Activated B cell treated with CpG ODN at 0.5 μM for 24 hours (primary cell): ENCODE measurements around the gene HELZ. TPM values are rescaled to one million over a fixed set of nuclear protein-coding genes. Genes with fewer than 3 reads are reported as not detected.

Source experiments
- ATAC-seq: fragments of 200-7000 bp; cut with Tn5 transposase; one replicate; pipeline ENCODE4 v1.10.0; 2021; ENCODE audit warnings: low read depth, mild to moderate bottlenecking, moderate library complexity
- CTCF ChIA-PET: fragments of 350-600 bp; sonication (Branson Sonifier 250); formaldehyde crosslinking; loops from one replicate; lab custom pipeline; 2021; ENCODE audit warnings: antibody characterized with exemption; lab: Charles Lee
- POLR2A ChIA-PET: fragments of 350-600 bp; sonication (Branson Sonifier 250); formaldehyde crosslinking; loops from one replicate; lab custom pipeline; 2021; ENCODE audit warnings: antibody characterized with exemption; lab: Charles Lee
- DNase-seq: peaks from one replicate; pipeline ENCODE4 v3.0.0; 2022
- H3K27ac Mint-ChIP-seq: one replicate; pipeline ENCODE4 v1.8.0; 2020; ENCODE audit warnings: mixed read lengths
- H3K27me3 Mint-ChIP-seq: one replicate; pipeline ENCODE4 v1.8.0; 2021; ENCODE audit warnings: mixed read lengths
- H3K36me3 Mint-ChIP-seq: one replicate; pipeline ENCODE4 v1.8.0; 2021; ENCODE audit warnings: low read depth, mixed read lengths
- H3K4me1 Mint-ChIP-seq: one replicate; pipeline ENCODE4 v1.8.0; 2021; ENCODE audit warnings: mixed read lengths
- H3K4me3 Mint-ChIP-seq: one replicate; pipeline ENCODE4 v1.8.0; 2020; ENCODE audit warnings: mild to moderate bottlenecking, mixed read lengths
- H3K9me3 Mint-ChIP-seq: one replicate; pipeline ENCODE4 v1.8.0; 2020; ENCODE audit warnings: mixed read lengths
- CTCF ChIP-seq: fragments of 200-600 bp; IDR thresholded peaks from one replicate; pipeline ENCODE4 v1.8.0; 2022; ENCODE audit warnings: antibody characterized with exemption, mild to moderate bottlenecking
- intact Hi-C: fragments of 100-400 bp; cut with micrococcal nuclease; formaldehyde crosslinking; loops from one replicate; pipeline ENCODE4 v1.15.1; 2024
- total RNA-seq: library from RNA; stranded (reverse); gene quantifications from 2 replicates; pipeline ENCODE4 v1.2.3, GENCODE V29; 2022

The HELZ gene
- total RNA-seq, 1 donor from 2014 or later: 69.7 TPM

DNA sequence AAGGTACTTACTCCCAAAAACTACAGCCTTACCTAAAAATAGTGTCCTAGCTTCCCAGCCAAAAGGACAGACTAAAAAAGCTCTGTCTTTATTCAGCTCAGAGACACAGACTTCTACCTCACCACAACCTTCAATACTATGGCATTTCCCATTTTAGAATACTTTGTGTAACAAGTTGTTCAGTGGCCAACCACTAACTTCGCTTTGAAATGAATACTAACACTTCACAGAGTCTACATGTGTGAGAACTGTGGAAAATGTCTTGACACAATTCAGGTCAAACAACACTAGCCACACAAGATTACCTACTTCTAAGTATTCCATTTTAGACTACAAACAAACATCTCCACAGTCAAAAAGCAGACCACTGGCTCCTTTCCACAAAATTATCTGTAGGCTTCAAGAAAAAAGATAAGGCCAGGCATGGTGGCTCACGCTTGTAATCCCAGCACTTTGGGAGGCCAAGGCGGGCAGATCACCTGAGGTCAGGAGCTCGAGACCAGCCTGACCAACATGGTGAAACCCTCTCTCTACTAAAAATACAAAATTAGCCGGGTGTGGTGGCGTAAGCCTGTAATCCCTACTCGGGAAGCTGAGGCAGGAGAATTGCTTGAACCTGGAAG, 3.2 kb downstream of the HELZ start:
- no peak for ATAC-seq
- Mint-ChIP-seq H3K27me3 (no peaks in the 10 kb centered on the region), H3K27ac (no peak overlapping the region), H3K9me3 (no peaks in the 10 kb centered on the region), H3K4me3 (no peak overlapping the region), H3K36me3 (peaks cover 40% of the 10 kb centered on the region), H3K4me1 (peaks cover 41% of the 10 kb centered on the region)
- CTCF ChIA-PET: no interaction called here
- POLR2A ChIA-PET: no interaction called here
- no peak for DNase-seq
- intact Hi-C loops: loop anchor here (10.0 kb wide), 1 partner anchor 1273 kb away; the partner anchor contains the start of gene PRKAR1A
- no peak for TF ChIP-seq CTCF

DNA sequence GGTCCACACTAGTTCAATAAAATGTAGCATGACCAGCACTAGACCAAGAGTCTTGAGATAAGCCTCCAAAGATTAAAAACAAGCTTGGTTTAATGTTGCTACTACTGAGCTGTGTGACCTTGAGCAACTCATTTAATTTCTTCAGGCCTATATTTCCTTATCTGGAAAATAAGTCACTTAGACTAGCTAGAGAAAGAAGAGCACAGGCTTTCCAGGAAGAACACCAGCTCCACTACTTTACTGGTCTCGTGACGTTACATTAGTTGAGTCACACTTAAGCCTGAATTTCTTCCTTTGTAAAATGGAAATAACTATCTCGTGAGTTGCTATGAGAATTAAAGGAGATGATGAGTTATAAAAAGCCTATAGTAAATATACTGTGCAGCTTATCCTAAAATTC, 5.4 kb downstream of the HELZ start:
- DNase-seq (no peak), ATAC-seq (no peak)
- CTCF ChIA-PET: interaction anchor here (1.2 kb wide), 1 partner anchor 18 kb away, joined by 3 read pairs; no protein-coding TSS in a partner anchor
- POLR2A ChIA-PET: no interaction called here
- no peaks in the 10 kb centered on the region for H3K9me3 Mint-ChIP-seq
- H3K27ac Mint-ChIP-seq: no peak overlapping the region
- H3K4me3 Mint-ChIP-seq: no peak overlapping the region
- intact Hi-C loops: no loop called here
- H3K27me3 Mint-ChIP-seq: no peaks in the 10 kb centered on the region
- no peak for TF ChIP-seq CTCF
- H3K36me3 Mint-ChIP-seq: peaks cover 57% of the 10 kb centered on the region
- peaks cover 35% of the 10 kb centered on the region for H3K4me1 Mint-ChIP-seq

DNA sequence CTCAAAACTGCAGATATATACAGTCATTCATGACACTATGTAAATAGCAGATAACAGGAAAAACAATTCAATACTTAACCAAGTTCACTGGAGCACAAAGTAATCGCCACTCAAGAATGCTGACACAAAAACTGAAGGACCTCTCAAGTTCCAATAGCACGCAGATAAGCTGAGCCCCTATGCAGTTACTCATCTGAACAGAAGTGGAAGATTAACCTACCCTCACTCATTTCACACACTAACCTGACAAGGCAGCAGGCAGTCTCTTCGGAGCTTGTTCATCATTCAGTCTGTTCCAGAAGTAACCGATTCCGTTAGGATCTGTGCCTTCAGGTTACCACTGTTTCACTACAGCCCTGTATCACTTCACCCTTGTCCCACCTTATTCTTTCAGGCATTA, 6.0 kb downstream of the HELZ start:
- Mint-ChIP-seq H3K4me3 (no peak overlapping the region), H3K27me3 (no peaks in the 10 kb centered on the region), H3K36me3 (peaks cover 61% of the 10 kb centered on the region), H3K9me3 (no peaks in the 10 kb centered on the region), H3K27ac (no peak overlapping the region), H3K4me1 (peaks cover 32% of the 10 kb centered on the region)
- ATAC-seq (no peak), DNase-seq (no peak)
- CTCF ChIA-PET: interaction anchor here (1.2 kb wide), 1 partner anchor 17 kb away, joined by 3 read pairs; no protein-coding TSS in a partner anchor
- no peak for TF ChIP-seq CTCF
- POLR2A ChIA-PET: no interaction called here
- intact Hi-C loops: no loop called here

DNA sequence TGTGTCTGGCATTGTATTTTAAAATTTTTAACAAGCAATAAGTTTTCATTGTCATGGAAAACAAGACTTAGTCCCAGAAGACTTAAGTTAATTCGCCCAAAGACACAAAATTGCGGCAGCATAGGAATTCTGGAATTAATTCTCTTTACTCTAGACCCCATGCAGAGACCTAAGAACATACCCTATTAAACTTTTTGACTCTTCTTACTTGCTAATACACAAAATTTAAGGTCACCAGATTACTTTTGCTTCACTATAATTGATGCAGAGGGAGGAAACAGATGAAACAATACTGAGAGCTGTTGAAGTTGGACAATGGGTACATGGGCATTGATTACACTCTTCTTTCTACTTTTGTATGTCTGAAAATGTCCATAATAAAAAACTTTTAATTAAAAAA, 12.6 kb downstream of the HELZ start:
- no peak for ATAC-seq
- ChIA-PET POLR2A (no interaction called here), CTCF (no interaction called here)
- Mint-ChIP-seq H3K4me3 (no peak overlapping the region), H3K4me1 (no peaks in the 10 kb centered on the region), H3K27ac (no peak overlapping the region), H3K27me3 (no peaks in the 10 kb centered on the region), H3K36me3 (peaks cover 46% of the 10 kb centered on the region), H3K9me3 (no peaks in the 10 kb centered on the region)
- DNase-seq: no peak
- no peak for TF ChIP-seq CTCF
- intact Hi-C loops: no loop called here

GRCh38 chr17:67229109-67229955, 15.7 kb downstream of the HELZ start:
- no peaks in the 10 kb centered on the region for H3K27me3 Mint-ChIP-seq
- ChIA-PET POLR2A (no interaction called here), CTCF (no interaction called here)
- intact Hi-C loops: no loop called here
- no peak overlapping the region for H3K4me3 Mint-ChIP-seq
- ATAC-seq: no peak
- no peak for DNase-seq
- no peak for TF ChIP-seq CTCF
- H3K4me1 Mint-ChIP-seq: peaks cover 5% of the 10 kb centered on the region
- H3K27ac Mint-ChIP-seq: no peak overlapping the region
- H3K36me3 Mint-ChIP-seq: peaks cover 43% of the 10 kb centered on the region
- H3K9me3 Mint-ChIP-seq: no peaks in the 10 kb centered on the region
